RPMI8226 (cell line): ENCODE data around the gene CABP7.

Experiments
- DNase-seq: peaks from one replicate; pipeline ENCODE4 v3.0.0-alpha.2; 2015

Gene CABP7

DNA sequence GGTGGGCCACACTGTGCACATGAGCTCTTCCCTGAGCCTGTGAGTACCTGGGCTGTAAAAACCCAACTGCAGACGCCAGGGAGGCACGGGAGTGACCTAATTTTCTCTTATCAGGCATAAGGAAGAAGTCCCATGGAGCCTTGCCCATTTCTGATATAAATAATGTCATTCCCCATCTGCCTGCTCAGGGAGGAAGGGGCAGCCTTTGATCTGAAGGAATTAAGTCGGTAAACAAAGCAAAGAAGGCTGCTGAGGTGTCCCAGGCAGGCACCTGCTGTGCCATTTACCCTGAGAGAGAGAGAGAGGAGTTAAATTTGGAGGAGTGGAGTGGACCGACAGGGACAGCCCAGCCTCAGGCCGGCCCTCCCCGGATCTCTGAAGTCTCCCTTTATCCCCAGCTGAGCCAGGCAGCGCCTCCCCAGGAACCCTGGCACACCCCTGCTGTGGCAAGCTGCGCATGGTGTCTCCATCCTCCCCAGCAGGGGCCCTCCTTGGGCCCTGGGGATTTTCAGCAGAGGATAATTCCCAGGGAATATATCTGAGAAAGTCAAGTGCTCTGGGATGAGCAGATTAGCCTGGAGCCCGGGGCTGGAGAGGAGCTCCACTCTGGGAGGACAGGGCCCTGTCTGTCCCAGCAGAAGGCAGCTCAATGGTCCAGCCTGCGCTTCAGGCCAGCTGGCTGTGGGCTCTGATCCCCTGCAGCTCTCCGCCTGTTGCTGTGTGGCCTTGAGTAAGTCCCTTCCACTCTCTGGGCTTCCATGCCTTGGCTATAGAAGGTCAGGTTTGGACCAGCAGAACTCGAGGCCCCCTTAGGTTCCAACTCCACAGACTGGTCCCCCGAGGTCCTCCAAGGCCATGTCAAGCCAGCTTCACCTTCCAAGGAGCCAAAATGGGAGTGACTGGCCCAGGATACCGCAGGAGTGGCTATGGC is 17.5 kb upstream of the CABP7 start:
- no peak for DNase-seq

- DNase-seq: no peak
Measured at GRCh38 chr22:29702931-29703501, 16.8 kb upstream of the CABP7 start.

- DNase-seq: no peak
Measured at GRCh38 chr22:29703569-29704195, 16.1 kb upstream of the CABP7 start.

DNA sequence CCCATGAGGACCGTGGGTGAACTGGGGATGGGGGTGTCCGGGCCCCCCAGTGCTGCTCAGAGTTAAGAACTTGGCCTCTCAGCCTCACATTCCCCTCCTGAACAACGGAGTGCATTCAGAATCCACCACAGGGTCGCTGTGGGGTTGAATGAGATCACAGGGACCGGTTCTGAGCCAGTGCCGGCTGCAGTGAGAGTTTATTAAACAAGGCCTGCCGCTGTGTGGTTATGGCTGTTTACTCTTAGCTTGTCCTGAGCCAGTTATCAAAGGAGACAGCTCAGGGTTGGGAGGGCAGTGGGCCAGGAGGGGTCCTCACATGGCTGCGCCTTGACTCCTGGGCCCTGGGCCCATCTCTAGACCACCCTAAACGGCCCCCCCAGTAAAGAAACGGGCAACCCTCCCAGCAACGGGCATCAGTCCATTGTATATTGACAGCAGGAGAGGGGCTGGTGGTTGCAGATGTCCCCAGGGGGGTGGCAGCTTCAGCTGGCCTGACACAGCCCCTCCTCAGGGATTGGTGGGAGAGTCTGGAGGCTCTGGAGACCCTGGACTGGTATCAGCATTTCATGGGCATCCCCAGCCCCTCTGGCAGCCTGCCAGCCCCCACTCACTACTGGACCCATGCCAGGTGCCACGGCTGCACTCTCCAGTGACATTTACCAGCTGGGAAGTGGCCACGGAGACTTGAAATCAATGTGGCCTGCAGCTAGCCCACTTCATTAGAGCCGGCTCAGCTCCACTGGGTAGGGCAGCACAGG is 15.1 kb upstream of the CABP7 start:
- no peak for DNase-seq

DNA sequence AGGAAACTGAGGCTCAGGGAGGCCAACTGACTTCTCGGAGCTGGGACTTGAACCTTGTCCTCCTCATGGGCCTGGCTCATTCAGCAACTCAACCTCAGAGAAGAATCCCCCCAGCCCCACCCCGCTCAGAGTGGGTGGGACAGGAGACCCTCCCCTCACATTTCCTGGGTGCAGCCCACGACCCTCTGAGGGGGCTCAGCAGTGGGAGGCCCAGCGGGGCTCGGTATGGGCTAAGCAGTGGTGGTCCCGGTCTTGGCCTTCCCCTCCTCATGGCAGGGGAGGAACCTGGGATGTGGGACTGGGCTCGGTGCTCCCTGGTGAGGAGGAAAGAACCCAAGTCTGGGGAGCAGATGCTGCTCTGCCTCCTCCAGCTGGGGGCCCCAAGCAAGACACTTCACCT is 14.2 kb upstream of the CABP7 start:
- no peak for DNase-seq

- no peak for DNase-seq
Measured at GRCh38 chr22:29706486-29706885, 13.3 kb upstream of the CABP7 start.

DNA sequence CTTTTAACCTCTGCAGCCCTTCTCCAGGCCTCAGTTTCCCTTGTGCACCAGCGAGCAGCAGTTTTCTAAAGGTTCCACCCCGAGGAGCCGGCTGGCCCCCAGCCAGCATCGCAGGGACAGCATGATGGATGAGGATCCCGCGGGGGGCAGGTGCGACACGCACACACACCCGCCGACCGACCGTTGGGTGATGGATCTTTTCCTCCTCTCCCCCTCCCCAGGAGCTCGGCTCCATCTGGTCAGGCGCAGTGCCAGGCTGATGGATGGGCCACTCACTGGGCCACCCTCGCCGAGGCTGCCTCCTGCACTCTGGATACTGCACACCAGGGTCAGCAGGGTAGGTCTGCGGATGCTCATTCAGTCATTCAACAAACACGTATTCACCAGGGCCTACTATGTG is 12.8 kb upstream of the CABP7 start:
- DNase-seq: no peak

DNA sequence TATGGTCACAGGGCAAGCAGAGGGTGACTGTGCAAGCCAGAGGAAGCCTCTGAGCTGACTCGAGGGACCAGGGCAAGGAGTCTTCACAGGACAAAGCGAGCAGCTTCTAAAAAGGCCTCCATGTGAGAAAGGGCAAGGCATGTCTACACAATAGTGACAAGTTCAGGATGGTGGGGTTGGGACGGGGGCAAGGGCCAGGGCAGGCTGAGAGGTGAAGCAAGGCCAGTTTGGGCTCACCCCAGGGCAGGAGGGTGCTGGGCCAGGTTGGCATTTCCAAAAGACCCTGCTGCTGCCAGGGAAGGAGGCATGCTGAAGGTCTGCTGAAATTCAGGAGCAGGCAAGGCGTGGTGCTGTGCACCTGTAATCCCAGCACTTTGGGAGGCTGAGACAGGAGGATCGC is 12.3 kb upstream of the CABP7 start:
- DNase-seq: no peak

DNA sequence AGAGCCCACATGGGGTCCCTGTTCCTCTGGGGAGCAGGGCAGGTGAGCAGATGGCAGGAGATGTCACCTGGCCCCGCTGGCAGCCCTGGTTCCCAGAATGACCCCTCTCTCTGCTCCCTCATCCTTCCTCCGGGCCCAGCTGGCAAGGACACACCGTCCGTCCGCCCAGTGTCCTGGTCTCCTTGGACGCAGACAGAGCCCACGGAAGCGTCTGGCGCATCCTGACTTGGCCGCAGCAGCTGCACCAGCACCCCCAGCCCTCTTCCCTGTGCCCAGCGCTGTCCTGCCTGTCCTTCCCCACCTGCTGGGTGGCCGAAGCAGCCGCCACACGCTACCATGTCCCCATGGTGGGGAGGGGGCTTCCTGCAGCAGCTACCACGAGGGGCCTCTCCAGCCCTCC is 9.6 kb upstream of the CABP7 start:
- DNase-seq: no peak

DNA sequence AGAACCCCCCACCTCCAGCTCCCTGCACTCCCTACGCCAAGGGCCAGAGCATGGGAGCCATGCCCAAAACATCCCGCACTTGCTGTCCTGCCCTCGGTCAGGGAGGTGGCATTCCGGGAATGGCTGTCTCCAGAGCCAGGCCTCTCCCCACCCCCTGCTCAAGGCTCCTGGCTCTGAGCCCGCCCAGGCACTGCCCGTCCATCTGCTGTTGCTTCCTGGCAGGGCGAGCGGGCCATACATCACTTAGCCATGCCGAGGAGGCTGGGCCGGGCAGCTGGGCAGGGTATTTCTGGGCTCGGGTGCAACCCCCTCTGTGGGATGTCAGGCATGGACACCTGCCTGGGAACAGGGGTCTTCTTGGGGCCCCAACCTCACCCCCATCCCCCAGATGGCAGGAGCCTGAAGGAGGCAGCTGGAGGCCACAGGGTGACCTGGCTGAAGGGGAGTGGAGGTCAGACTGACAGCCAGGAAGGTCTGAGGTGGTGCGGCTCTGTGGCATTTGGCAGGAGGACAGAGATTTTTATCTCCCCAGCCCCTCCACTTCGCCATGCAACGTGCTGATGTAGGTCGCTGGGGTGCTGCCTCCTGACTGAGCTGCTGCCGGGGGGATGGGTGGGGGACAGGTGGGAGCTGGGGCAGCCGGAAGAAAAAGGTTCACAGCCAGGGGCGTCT is 8.7 kb upstream of the CABP7 start:
- DNase-seq: no peak

DNA sequence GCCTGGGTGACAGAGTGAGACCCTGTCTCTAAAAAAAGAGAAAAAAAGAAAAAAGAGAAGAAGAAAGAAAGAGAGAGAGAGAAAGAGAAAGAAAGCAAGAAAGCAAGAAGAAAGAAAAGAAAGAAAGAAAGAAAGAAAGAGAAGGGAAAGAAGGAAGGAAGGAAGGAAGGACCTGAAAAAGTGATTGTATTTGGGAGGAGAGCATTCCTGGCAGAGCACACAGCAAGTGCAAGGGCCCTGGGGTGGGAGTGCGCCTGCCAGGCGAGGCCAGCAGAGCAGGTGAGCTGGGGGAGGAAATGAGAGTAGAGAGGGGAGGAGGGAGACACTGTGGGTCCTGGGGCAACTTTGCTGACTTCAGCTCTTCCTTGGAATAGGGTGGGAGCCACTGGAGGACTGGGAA is 7.7 kb upstream of the CABP7 start:
- DNase-seq: no peak

DNA sequence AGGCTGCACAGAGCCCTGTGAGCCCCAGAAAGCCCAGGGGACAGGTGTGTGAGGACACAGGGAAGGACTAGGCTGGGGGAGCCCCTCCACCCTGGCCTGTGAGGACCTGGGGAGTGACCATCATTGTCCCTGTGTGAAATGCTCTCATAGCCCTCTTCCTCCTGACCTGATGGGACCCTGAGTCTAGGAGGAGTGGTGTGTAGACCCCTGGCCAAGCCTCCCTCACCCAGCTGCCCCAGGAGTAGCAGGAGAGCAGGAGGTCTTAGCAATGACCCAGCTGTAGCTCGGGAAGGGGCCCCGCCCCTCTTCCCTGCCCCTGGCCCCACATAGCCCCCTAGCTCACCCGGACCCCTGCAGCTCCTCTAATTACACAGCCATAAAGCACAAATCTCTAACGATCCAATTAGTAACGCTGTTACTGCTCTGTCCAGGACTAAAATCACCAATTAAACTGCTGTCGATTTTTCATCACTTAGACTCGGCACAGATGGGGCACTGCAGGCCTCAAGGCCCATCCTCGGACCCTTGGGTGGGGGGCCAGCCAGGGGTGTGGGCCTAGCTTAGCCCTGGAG is 6.6 kb upstream of the CABP7 start:
- DNase-seq: no peak

GRCh38 chr22:29715240-29715639 is 4.6 kb upstream of the CABP7 start:
- DNase-seq: no peak

GRCh38 chr22:29715705-29716104 is 4.1 kb upstream of the CABP7 start:
- no peak for DNase-seq

DNA sequence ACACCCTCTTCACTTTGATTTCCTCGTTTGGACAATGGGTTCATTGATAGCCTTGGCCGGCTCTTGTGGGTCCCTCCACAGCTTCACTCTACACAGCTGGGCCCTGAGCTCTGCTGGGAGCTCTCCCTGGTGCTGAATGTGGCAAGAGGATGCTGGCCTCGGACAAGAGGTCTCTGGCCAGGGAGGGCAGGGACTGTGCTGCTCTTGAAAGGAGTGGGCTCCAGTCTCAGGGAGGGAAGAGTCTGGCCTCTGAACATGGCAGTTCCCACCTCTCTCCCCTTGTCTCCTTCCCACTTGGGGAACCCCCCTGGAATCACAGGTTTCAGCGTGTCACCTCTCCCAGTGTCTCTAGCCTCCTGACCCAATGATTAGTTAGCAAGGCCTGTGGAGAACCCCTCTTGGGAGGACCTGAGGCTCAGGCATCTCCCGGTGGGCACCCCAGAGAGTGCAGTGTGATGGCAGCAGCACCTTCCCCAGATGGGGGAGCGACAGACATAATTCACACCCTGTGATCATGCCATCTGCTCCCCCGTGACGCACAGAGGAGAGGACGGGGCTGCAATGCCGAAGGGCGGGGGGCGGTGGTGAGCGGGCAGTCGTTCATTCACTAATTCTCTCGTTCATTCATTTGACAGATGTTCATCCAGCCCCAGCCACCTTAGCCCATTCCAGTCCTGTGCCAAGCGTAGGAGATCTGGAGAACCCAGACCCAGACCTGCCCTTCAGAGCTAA is 2.8 kb upstream of the CABP7 start:
- peak; percentile 79 for DNase-seq

DNA sequence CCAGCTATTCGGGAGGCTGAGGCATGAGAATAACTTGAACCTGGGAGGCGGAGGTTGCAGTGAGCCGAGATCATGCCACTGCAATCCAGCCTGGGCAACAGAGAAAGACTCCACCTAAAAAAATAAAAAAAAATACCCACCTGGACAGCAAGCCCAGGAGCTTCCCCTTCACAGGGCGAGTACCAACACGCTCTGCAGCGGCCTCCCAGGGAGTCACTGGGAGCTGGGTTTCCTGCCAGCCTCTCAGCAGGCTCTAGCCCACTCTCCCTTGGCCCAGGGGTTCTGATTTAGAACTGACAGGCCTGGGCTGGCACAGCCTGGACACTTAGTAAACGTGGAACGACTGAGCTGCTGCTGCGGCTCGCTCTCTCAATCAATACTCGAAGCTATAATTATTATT is 2.0 kb upstream of the CABP7 start:
- no peak for DNase-seq

DNA sequence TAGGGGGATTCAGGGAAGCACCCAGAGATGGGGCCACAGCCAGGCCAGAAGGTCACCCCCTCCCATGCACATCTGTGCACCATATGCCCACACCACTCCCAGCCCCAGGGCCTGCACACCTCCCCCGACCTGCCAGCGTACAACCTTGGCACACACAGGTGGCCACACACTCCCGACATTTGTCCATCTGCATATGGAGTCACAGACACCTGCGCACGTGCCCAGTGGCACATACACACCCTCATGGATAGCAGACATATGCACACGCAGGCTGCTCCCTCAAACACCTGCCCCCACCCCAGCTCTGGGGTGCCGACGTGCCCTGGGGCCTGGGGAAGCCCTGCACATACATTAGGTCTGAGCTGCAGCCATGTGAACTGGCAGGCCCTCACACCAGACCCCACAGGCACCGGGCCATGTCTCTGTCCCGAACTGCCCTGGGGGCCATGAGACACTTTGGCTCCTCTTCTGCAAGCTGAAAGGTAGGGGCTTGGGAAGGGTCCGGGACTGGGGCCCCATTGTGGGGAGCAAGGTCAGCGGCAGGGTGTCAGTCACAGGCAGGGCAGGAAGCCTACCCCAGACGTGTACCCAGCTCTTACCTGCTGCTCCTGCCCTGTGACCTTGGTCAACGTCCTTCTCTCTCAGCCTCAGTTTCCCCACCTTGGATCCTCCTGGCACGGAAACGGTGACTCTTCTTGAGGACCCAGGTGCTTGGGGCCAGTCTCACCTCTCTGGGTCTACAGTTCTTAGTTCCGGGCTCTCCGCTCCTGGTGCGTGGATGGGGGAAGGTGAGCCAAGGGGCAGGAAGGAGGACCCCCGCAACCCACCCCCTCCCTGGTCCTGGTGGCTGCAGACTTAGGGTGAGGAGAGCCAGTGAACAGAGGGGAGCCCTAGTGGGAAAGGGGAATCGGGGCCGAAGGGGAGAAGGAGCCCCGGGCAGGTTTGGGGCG is 579 bp upstream of the CABP7 start:
- no peak for DNase-seq

GRCh38 chr22:29720811-29721323 is 1.1 kb downstream of the CABP7 start:
- DNase-seq: no peak

DNA sequence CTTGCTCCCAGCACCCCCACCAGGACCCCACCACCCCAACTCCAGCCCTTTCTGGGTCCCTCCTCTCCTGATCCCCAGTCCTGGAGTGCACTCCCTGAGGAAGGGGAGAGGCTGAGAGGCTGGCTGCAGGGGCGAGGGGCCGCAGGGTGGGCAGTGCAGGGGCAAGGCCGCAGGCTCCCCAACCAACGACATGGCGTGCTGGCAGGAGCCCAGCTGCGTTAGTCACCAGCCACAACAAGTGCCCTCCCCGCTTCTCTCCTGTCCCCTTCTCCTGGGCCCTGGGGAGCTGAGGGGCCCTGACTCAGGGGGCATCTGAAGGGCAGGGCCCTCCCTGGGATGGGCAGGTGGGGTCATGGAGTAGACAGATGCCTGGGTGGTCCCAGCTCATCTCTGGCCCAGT is 2.3 kb downstream of the CABP7 start:
- DNase-seq: no peak

DNA sequence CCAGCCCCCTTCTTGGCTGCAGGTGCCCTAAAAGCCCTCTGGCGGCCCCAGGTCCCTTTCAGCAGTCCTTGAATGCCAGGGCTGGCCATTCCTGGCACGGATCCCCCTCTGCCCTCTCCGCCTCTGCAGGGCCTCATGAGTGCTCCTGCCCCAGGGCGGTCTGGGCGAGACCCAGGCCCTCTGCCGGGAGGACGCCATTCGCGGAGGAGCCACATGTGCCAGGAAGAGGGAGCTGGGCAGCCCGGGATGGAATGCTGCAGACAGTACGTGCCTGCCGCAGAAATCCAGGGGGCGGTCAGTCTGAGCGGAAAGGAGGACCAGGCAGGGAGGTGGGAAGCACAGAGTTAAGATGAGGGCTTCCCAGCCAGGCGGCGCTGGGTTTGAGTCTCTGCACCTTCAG is 2.8 kb downstream of the CABP7 start:
- no peak for DNase-seq
